ENCODE measurements around the gene SKIDA1.

The SKIDA1 gene

GRCh38 chr10:21529032-21529910 is 3.8 kb upstream of the SKIDA1 start:
- no peak for DNase-seq (ENCODE audit: extremely low read depth in 1 of 2, low read depth in 1 of 2)

- no peak for DNase-seq (ENCODE audit: extremely low read depth in 1 of 2, low read depth in 1 of 2)
Measured at GRCh38 chr10:21528236-21529031, 3.0 kb upstream of the SKIDA1 start.

- DNase-seq (ENCODE audit: extremely low read depth in 1 of 2, low read depth in 1 of 2), result no peak
Measured at GRCh38 chr10:21527598-21528235, 2.2 kb upstream of the SKIDA1 start.

GRCh38 chr10:21526860-21527597 is 1.5 kb upstream of the SKIDA1 start:
- DNase-seq (ENCODE audit: extremely low read depth in 1 of 2, low read depth in 1 of 2), result no peak

GRCh38 chr10:21526188-21526859 is 842 bp upstream of the SKIDA1 start:
- DNase-seq (ENCODE audit: extremely low read depth in 1 of 2, low read depth in 1 of 2), result peak in 1 of 2 donors; percentile 52

- no peak for DNase-seq (ENCODE audit: extremely low read depth in 1 of 2, low read depth in 1 of 2)
Measured at GRCh38 chr10:21524526-21525366, 736 bp downstream of the SKIDA1 start.

- no peak for DNase-seq (ENCODE audit: extremely low read depth in 1 of 2, low read depth in 1 of 2)
Measured at GRCh38 chr10:21524131-21524525, 1.4 kb downstream of the SKIDA1 start.

- no peak for DNase-seq (ENCODE audit: extremely low read depth in 1 of 2, low read depth in 1 of 2)
Measured at GRCh38 chr10:21523557-21524008, 1.9 kb downstream of the SKIDA1 start.

- no peak for DNase-seq (ENCODE audit: extremely low read depth in 1 of 2, low read depth in 1 of 2)
Measured at GRCh38 chr10:21522631-21523406, 2.7 kb downstream of the SKIDA1 start.

- DNase-seq (ENCODE audit: extremely low read depth in 1 of 2, low read depth in 1 of 2), result no peak
Measured at GRCh38 chr10:21521751-21522533, 3.5 kb downstream of the SKIDA1 start.

- no peak for DNase-seq (ENCODE audit: extremely low read depth in 1 of 2, low read depth in 1 of 2)
Measured at GRCh38 chr10:21520949-21521348, 4.5 kb downstream of the SKIDA1 start.

GRCh38 chr10:21520509-21520908 is 5.0 kb downstream of the SKIDA1 start:
- DNase-seq (ENCODE audit: extremely low read depth in 1 of 2, low read depth in 1 of 2), result no peak

- DNase-seq (ENCODE audit: extremely low read depth in 1 of 2, low read depth in 1 of 2), result no peak
Measured at GRCh38 chr10:21519941-21520436, 5.5 kb downstream of the SKIDA1 start.

- no peak for DNase-seq (ENCODE audit: extremely low read depth in 1 of 2, low read depth in 1 of 2)
Measured at GRCh38 chr10:21519397-21519933, 6.0 kb downstream of the SKIDA1 start.

- no peak for DNase-seq (ENCODE audit: extremely low read depth in 1 of 2, low read depth in 1 of 2)
Measured at GRCh38 chr10:21518641-21519396, 6.7 kb downstream of the SKIDA1 start.

- DNase-seq (ENCODE audit: extremely low read depth in 1 of 2, low read depth in 1 of 2), result no peak
Measured at GRCh38 chr10:21518149-21518640, 7.3 kb downstream of the SKIDA1 start.
